ENCODE measurements around the gene NEK7. TPM values are rescaled to one million over a fixed set of nuclear protein-coding genes. Genes with fewer than 3 reads are reported as not detected.

NEK7 gene
- total and polyA plus RNA-seq, 9 of the 15 experiments (the other 6 are each of a cell fraction or from before 2014, with no cell fraction given): 8.5 to 37.3 (median 27.7) TPM

DNA sequence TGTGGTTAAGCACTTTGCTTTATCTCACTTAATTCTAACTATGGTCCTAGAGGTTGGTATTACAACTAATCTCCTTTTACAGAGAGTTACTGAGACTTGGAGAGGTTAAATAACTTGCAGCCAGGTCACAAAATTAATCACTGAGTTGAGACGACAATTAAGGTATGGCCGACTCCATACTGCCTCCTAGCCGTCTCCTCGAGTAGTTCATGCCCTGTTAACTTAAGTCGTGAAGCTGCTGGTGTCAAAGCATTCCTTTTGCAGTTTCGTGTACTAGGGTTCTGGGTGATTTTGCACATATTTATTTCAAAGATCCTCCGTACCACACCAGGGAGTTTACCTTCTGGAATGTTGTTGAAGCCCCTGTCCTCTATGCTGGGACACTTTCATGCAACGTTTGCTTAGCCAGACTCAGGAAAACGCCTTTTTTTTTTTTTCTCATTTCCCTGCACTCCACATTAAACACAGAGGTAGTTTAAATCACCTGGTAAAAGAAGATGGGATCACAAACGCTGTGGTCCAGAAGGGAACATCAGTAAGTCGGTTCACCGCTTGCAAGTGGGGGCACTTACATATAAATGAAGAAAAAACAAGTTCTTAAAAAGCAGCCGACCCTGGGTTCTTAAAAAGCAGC is 570 bp upstream of the NEK7 start (continued):
- TF ChIP-seq E2F6 (IDR thresholded peaks at IDR 0.05; ENCODE audit: borderline replicate concordance in 1 of 2, extremely low read depth in 1 of 2, insufficient read depth in 1 of 2, insufficient read length in 1 of 2, low read depth in 1 of 2, low read length in 1 of 2, poor library complexity in 1 of 2, severe bottlenecking in 1 of 2) (no peak), ZBTB11 (CRISPR knock-in tag; IDR thresholded peaks at IDR 0.05) (no peak; a peak in 1 of 6 replicates), ZNF408 (CRISPR knock-in tag; IDR thresholded peaks at IDR 0.05; ENCODE audit: low read depth) (no peak), LEF1 (IDR thresholded peaks at IDR 0.05) (no peak), HDAC1 (IDR thresholded peaks at IDR 0.05) (0 out of 4 replicates have a peak, but pooled peaks of 1 of the 2 experiments have one; percentile 6), ZNF75A (CRISPR knock-in tag; IDR thresholded peaks at IDR 0.05) (no peak), SMC3 (conservative IDR thresholded peaks at IDR 0.05; ENCODE audit: insufficient read depth, low read depth, low read length) (peak; percentile 44; the same call in 1 of the 2 replicates), MYBL2 (IDR thresholded peaks at IDR 0.05; ENCODE audit: low read depth) (no peak), MYBL2 (CRISPR knock-in tag; IDR thresholded peaks at IDR 0.05; ENCODE audit: borderline replicate concordance) (no peak), YY1 (IDR thresholded peaks at IDR 0.05; ENCODE audit: borderline replicate concordance in 1 of 3, control insufficient read depth in 1 of 3, extremely low read depth in 1 of 3, insufficient read depth in 3 of 3, insufficient read length in 1 of 3, insufficient replicate concordance in 2 of 3, low read depth in 1 of 3, low read length in 2 of 3) (peak in 1 of 3 experiments; percentile 33), THRAP3 (IDR thresholded peaks at IDR 0.05; ENCODE audit: borderline replicate concordance) (no peak), ZNF143 (CRISPR knock-in tag; IDR thresholded peaks at IDR 0.05) (no peak)
- TF ChIP-seq, protein P1, sequence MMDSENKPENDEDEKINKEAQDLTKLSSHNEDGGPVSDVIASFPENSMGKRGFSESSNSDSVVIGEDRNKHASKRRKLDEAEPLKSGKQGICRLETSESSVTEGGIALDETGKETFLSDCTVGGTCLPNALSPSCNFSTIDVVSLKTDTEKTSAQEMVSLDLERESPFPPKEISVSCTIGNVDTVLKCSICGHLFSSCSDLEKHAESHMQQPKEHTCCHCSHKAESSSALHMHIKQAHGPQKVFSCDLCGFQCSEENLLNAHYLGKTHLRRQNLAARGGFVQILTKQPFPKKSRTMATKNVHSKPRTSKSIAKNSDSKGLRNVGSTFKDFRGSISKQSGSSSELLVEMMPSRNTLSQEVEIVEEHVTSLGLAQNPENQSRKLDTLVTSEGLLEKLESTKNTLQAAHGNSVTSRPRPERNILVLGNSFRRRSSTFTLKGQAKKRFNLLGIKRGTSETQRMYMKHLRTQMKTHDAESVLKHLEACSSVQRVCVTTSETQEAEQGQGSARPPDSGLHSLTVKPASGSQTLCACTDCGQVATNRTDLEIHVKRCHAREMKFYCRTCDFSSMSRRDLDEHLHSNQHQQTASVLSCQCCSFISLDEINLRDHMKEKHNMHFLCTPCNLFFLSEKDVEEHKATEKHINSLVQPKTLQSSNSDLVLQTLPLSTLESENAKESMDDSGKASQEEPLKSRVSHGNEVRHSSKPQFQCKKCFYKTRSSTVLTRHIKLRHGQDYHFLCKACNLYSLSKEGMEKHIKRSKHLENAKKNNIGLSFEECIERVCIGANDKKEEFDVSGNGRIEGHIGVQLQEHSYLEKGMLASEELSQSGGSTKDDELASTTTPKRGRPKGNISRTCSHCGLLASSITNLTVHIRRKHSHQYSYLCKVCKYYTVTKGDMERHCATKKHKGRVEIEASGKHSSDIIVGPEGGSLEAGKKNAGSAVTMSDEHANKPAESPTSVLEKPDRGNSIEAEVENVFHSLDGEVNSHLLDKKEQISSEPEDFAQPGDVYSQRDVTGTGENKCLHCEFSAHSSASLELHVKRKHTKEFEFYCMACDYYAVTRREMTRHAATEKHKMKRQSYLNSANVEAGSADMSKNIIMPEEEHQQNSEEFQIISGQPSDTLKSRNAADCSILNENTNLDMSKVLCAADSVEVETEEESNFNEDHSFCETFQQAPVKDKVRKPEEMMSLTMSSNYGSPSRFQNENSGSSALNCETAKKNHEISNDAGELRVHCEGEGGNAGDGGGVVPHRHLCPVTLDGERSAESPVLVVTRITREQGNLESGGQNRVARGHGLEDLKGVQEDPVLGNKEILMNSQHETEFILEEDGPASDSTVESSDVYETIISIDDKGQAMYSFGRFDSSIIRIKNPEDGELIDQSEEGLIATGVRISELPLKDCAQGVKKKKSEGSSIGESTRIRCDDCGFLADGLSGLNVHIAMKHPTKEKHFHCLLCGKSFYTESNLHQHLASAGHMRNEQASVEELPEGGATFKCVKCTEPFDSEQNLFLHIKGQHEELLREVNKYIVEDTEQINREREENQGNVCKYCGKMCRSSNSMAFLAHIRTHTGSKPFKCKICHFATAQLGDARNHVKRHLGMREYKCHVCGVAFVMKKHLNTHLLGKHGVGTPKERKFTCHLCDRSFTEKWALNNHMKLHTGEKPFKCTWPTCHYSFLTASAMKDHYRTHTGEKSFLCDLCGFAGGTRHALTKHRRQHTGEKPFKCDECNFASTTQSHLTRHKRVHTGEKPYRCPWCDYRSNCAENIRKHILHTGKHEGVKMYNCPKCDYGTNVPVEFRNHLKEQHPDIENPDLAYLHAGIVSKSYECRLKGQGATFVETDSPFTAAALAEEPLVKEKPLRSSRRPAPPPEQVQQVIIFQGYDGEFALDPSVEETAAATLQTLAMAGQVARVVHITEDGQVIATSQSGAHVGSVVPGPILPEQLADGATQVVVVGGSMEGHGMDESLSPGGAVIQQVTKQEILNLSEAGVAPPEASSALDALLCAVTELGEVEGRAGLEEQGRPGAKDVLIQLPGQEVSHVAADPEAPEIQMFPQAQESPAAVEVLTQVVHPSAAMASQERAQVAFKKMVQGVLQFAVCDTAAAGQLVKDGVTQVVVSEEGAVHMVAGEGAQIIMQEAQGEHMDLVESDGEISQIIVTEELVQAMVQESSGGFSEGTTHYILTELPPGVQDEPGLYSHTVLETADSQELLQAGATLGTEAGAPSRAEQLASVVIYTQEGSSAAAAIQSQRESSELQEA (IDR thresholded peaks at IDR 0.05; ENCODE audit: low read depth): no peak
